IMR-90 (cell line): ENCODE measurements around the gene MAGEC2. TPM values are rescaled to one million over a fixed set of nuclear protein-coding genes. Genes with fewer than 3 reads are reported as not detected.

ENCODE experiments used
- ATAC-seq: fragments of 200-7000 bp; cut with Tn5 transposase; 2 replicates; pipeline ENCODE4 v1.9.1; 2020; ENCODE audit warnings: low read depth, mild to moderate bottlenecking, moderate library complexity
- BruUV-seq: library from RNA; stranded (reverse); fragments of 400-500 nt; replicated peaks from 2 replicates; lab custom pipeline; 2021; lab: Mats Ljungman, UMichigan
- CTCF ChIA-PET: fragments of 300-600 bp; formaldehyde crosslinking; extraction: SDS; loops from one replicate; lab custom pipeline; 2021; ENCODE audit warnings: antibody characterized with exemption; lab: Yijun Ruan, JAX
- POLR2A ChIA-PET: fragments of 300-600 bp; sonication (Branson Sonifier 250); formaldehyde crosslinking; loops from one replicate; lab custom pipeline; 2022; ENCODE audit warnings: antibody characterized with exemption; ENCODE audit not compliant: unreplicated experiment; lab: Charles Lee
- DNase-seq: peaks from one replicate; pipeline ENCODE4 v3.0.0; 2013
- H2AFZ ChIP-seq: replicated peaks from 2 replicates; pipeline ENCODE3; 2013; ENCODE audit warnings: low read length, mild to moderate bottlenecking; ENCODE audit not compliant: poor library complexity
- H2AK5ac ChIP-seq: 2 replicates; pipeline ENCODE4 v1.6.1; 2013; ENCODE audit warnings: low read depth, low read length, inconsistent platforms
- H2AK9ac ChIP-seq: replicated peaks from 2 replicates; pipeline ENCODE3; 2013; ENCODE audit warnings: mild to moderate bottlenecking, low read depth, low read length, moderate library complexity; ENCODE audit not compliant: poor library complexity
- H2BK120ac ChIP-seq: 2 replicates; pipeline ENCODE4 v1.6.1; 2013; ENCODE audit warnings: low read depth, low read length, inconsistent platforms
- H2BK15ac ChIP-seq: 3 replicates; pipeline ENCODE4 v1.6.1; 2013; ENCODE audit warnings: low read depth, low read length, inconsistent platforms
- H2BK20ac ChIP-seq: 2 replicates; pipeline ENCODE4 v1.6.1; 2013; ENCODE audit warnings: low read depth, mild to moderate bottlenecking, inconsistent platforms, low read length, moderate library complexity
- H2BK5ac ChIP-seq: 2 replicates; pipeline ENCODE4 v1.6.1; 2013; ENCODE audit warnings: mild to moderate bottlenecking, low read depth, low read length, inconsistent platforms; ENCODE audit not compliant: poor library complexity, severe bottlenecking
- H3K14ac ChIP-seq: replicated peaks from 2 replicates; pipeline ENCODE4 v1.6.1; 2013; ENCODE audit warnings: low read depth, low read length, inconsistent platforms
- H3K18ac ChIP-seq: 2 replicates; pipeline ENCODE4 v1.6.1; 2013; ENCODE audit warnings: low read depth, low read length, control low read depth
- H3K23ac ChIP-seq: 2 replicates; pipeline ENCODE4 v1.6.1; 2013; ENCODE audit warnings: low read depth, low read length, inconsistent platforms
- H3K27ac ChIP-seq: 2 replicates; pipeline ENCODE4 v1.5.1; 2013; ENCODE audit warnings: mild to moderate bottlenecking, control low read depth, low read length; ENCODE audit not compliant: insufficient read depth
- H3K27me3 ChIP-seq: 2 replicates; pipeline ENCODE4 v1.6.1; 2013; ENCODE audit warnings: low read length; ENCODE audit not compliant: control insufficient read depth, insufficient read depth
- H3K36me3 ChIP-seq: 2 replicates; pipeline ENCODE4 v1.6.1; 2013; ENCODE audit warnings: low read length, mixed read lengths; ENCODE audit not compliant: control insufficient read depth, insufficient read depth
- H3K4ac ChIP-seq: 2 replicates; pipeline ENCODE4 v1.6.1; 2013; ENCODE audit warnings: low read depth, low read length, inconsistent platforms
- H3K4me1 ChIP-seq: 2 replicates; pipeline ENCODE4 v1.6.1; 2013; ENCODE audit warnings: low read length, mixed read lengths; ENCODE audit not compliant: control insufficient read depth, insufficient read depth
- H3K4me2 ChIP-seq: 2 replicates; pipeline ENCODE4 v1.6.1; 2013; ENCODE audit warnings: low read depth, mild to moderate bottlenecking, control low read depth, low read length, moderate library complexity
- H3K4me3 ChIP-seq: 2 replicates; pipeline ENCODE4 v1.5.1; 2013; ENCODE audit warnings: low read depth, mild to moderate bottlenecking, control low read depth, low read length, moderate library complexity; ENCODE audit not compliant: insufficient read depth
- H3K56ac ChIP-seq: 2 replicates; pipeline ENCODE4 v1.6.1; 2013; ENCODE audit warnings: low read length, inconsistent platforms; ENCODE audit not compliant: insufficient read depth; ENCODE audit errors: extremely low read depth
- H3K79me1 ChIP-seq, 2 experiments: 2 replicates each; pipeline ENCODE4 v1.6.1; 2013; ENCODE audit warnings: low read length in 2 of 2, inconsistent platforms in 1 of 2, low read depth in 1 of 2
- H3K9ac ChIP-seq: 2 replicates; pipeline ENCODE4 v1.6.1; 2013; ENCODE audit warnings: low read depth, low read length, control low read depth
- H3K9me1 ChIP-seq: 2 replicates; pipeline ENCODE4 v1.6.1; 2013; ENCODE audit warnings: low read length, inconsistent platforms; ENCODE audit not compliant: insufficient read depth
- H3K9me3 ChIP-seq: 2 replicates; pipeline ENCODE4 v1.6.1; 2013; ENCODE audit warnings: low read length; ENCODE audit not compliant: control insufficient read depth, insufficient read depth
- H4K20me1 ChIP-seq: 2 replicates; pipeline ENCODE4 v1.6.1; 2013; ENCODE audit warnings: low read length, inconsistent platforms; ENCODE audit not compliant: insufficient read depth
- H4K5ac ChIP-seq: 2 replicates; pipeline ENCODE4 v1.6.1; 2013; ENCODE audit warnings: mild to moderate bottlenecking, low read depth, low read length, control low read depth
- H4K8ac ChIP-seq, 2 experiments: 2 replicates each; pipeline ENCODE4 v1.6.1; 2013; ENCODE audit warnings: low read depth in 2 of 2, low read length in 2 of 2, control low read depth in 1 of 2, inconsistent platforms in 1 of 2
- H4K91ac ChIP-seq: 2 replicates; pipeline ENCODE4 v1.6.1; 2013; ENCODE audit warnings: low read depth, low read length, inconsistent platforms; ENCODE audit not compliant: insufficient read depth
- BHLHE40 ChIP-seq: fragments of 150-350 bp; IDR thresholded peaks from 2 replicates; pipeline ENCODE4 v1.6.1; 2016; ENCODE audit warnings: mild to moderate bottlenecking, low read depth, low read length
- CEBPB ChIP-seq: IDR thresholded peaks from 2 replicates; pipeline ENCODE4 v1.6.1; 2012; ENCODE audit warnings: low read depth, low read length, improper control_type of control experiment
- CHD1 ChIP-seq: IDR thresholded peaks from 2 replicates; pipeline ENCODE4 v1.6.1; 2012; ENCODE audit warnings: low read depth, low read length, improper control_type of control experiment
- FOS ChIP-seq: fragments of 150-350 bp; IDR thresholded peaks from 2 replicates; pipeline ENCODE4 v1.6.1; 2016; ENCODE audit warnings: low read depth, low read length
- MAFK ChIP-seq: IDR thresholded peaks from 2 replicates; pipeline ENCODE4 v1.6.1; 2012; ENCODE audit warnings: low read depth, low read length, improper control_type of control experiment
- MAZ ChIP-seq: IDR thresholded peaks from 2 replicates; pipeline ENCODE4 v1.6.1; 2012; ENCODE audit warnings: low read depth, mild to moderate bottlenecking, low read length, improper control_type of control experiment, moderate library complexity, borderline replicate concordance
- MXI1 ChIP-seq: IDR thresholded peaks from 2 replicates; pipeline ENCODE4 v1.6.1; 2012; ENCODE audit warnings: low read depth, mild to moderate bottlenecking, low read length, moderate library complexity, borderline replicate concordance
- NFE2L2 ChIP-seq: fragments of 150-350 bp; IDR thresholded peaks from 2 replicates; pipeline ENCODE4 v1.6.1; 2016; ENCODE audit warnings: low read depth, mild to moderate bottlenecking, low read length
- POLR2A ChIP-seq: IDR thresholded peaks from 2 replicates; pipeline ENCODE4 v1.6.1; 2012; ENCODE audit warnings: mild to moderate bottlenecking, low read depth, low read length
- RAD21 ChIP-seq: IDR thresholded peaks from 2 replicates; pipeline ENCODE4 v1.6.1; 2012; ENCODE audit warnings: low read length, improper control_type of control experiment
- RCOR1 ChIP-seq: IDR thresholded peaks from 2 replicates; pipeline ENCODE4 v1.6.1; 2012; ENCODE audit warnings: mild to moderate bottlenecking, low read length, improper control_type of control experiment; ENCODE audit not compliant: insufficient replicate concordance
- RFX5 ChIP-seq: IDR thresholded peaks from 2 replicates; pipeline ENCODE4 v1.8.0; 2012; ENCODE audit warnings: low read depth, mild to moderate bottlenecking, low read length, moderate library complexity
- SMC3 ChIP-seq: fragments of 150-350 bp; IDR thresholded peaks from 2 replicates; pipeline ENCODE4 v1.6.1; 2016; ENCODE audit warnings: low read depth, mild to moderate bottlenecking, antibody characterized with exemption, low read length, moderate library complexity
- WGBS, 2 experiments: methylation state at CpG; one replicate each; pipeline versions ENCODE4 v1.1.5 to v1.1.7; 2013; ENCODE audit warnings: missing lambda C conversion rate in 2 of 2; ENCODE audit not compliant: insufficient read length in 1 of 2; ENCODE audit errors: extremely low coverage in 2 of 2; 5-methylcytosine and 5-hydroxymethylcytosine counted together
- dilution Hi-C: fragments of 300-500 bp; cut with HindIII; formaldehyde crosslinking; loops from one replicate; pipeline ENCODE4 v1.14.3; 2018; ENCODE audit warnings: low sequenced_read_pairs; ENCODE audit not compliant: unreplicated experiment
- in situ Hi-C: fragments of 300-500 bp; cut with MboI; formaldehyde crosslinking; loops from 3 replicates; pipeline ENCODE4 v1.14.3; 2019; ENCODE audit warnings: low sequenced_read_pairs, inconsistent platforms, mixed read lengths
- intact Hi-C: fragments of 100-400 bp; cut with micrococcal nuclease; formaldehyde crosslinking; loops from 2 replicates; pipeline ENCODE4 v1.10.0; 2022
- polyA plus RNA-seq, 3 experiments: library from polyadenylated mRNA; depleted of rRNA; stranded (reverse); fragments of >200 nt; gene quantifications; 2 replicates each; pipeline ENCODE4 v1.2.3, GENCODE V29; 2012; ENCODE audit warnings: low replicate concordance in 1 of 3
- total RNA-seq: library from RNA; depleted of rRNA; stranded (reverse); fragments of >200 nt; gene quantifications from 2 replicates; pipeline ENCODE4 v1.2.3, GENCODE V29; 2012
- TF ChIP-seq, protein P1 (sequence below): fragments of 150-350 bp; IDR thresholded peaks from 2 replicates; pipeline ENCODE4 v1.6.1; 2016; ENCODE audit warnings: low read depth, mild to moderate bottlenecking, low read length, moderate library complexity, borderline replicate concordance
- TF ChIP-seq, protein P2 (sequence below): conservative IDR thresholded peaks from 2 replicates; pipeline ENCODE4 v1.5.1; 2012; ENCODE audit warnings: mild to moderate bottlenecking, low read depth, low read length, improper control_type of control experiment
- TF ChIP-seq, protein P3 (sequence below): fragments of 150-350 bp; IDR thresholded peaks from 2 replicates; pipeline ENCODE4 v1.6.1; 2017; ENCODE audit warnings: mild to moderate bottlenecking, antibody characterized with exemption, low read length, low read depth

The MAGEC2 gene
- total and polyA plus RNA-seq, 2 of the 4 experiments (the other 2 are of a cell fraction): not detected

DNA sequence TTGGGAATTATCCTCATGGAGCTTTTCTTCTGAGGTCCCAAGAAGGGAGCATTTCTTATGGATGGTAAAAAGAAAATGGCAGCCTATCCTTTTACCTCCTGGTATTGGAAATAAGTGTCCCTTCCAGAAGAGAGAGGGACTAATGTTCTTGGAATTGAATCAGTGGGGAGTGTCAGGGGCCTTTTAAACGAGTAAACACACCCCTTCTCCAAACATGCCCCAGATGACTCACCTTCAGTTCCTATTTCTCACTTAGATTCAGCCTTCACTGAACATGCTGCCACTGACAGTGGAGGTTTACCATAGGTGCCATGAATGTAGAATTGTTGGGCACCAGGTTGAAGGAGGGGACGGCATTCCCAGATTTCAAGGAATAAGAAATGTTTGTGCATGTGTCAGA is 19.0 kb downstream of the MAGEC2 start:
- no peak for ATAC-seq
- DNase-seq: no peak
- no peak overlapping the region for H3K18ac ChIP-seq
- no peaks in the 10 kb centered on the region for H3K79me1 ChIP-seq
- ChIA-PET CTCF (no interaction called here), POLR2A (no interaction called here)
- no peaks in the 10 kb centered on the region for H3K4me1 ChIP-seq
- H2BK15ac ChIP-seq: no peak overlapping the region
- no peak overlapping the region for H2AK9ac ChIP-seq
- no peak overlapping the region for H2AK5ac ChIP-seq
- WGBS, 2 experiments: no CpG with 5 or more reads among the region's 2 CpGs
- intact Hi-C loops (no loop called here), dilution Hi-C loops (no loop called here), in situ Hi-C loops (no loop called here)
- no peak overlapping the region for H3K4ac ChIP-seq
- no peak overlapping the region for H2BK5ac ChIP-seq
- H3K36me3 ChIP-seq: no peaks in the 10 kb centered on the region
- no peaks in the 10 kb centered on the region for H3K27me3 ChIP-seq
- H4K91ac ChIP-seq: no peak overlapping the region
- H3K9me3 ChIP-seq: peaks cover 6% of the 10 kb centered on the region; the same call in 1 of the 2 replicates
- H3K9ac ChIP-seq: no peak overlapping the region
- no peak overlapping the region for H3K23ac ChIP-seq
- no peak overlapping the region for H3K14ac ChIP-seq
- H3K4me2 ChIP-seq: no peak overlapping the region
- no peak overlapping the region for H3K56ac ChIP-seq
- no peak overlapping the region for H4K8ac ChIP-seq
- H2BK20ac ChIP-seq: no peak overlapping the region
- H2BK120ac ChIP-seq: no peak overlapping the region
- TF ChIP-seq RFX5 (no peak), MAFK (no peak), CHD1 (no peak), FOS (no peak), MXI1 (no peak), NFE2L2 (no peak), RAD21 (no peak), BHLHE40 (no peak), RCOR1 (no peak), SMC3 (no peak), POLR2A (no peak), CEBPB (no peak), MAZ (no peak)
- TF ChIP-seq, protein P1, sequence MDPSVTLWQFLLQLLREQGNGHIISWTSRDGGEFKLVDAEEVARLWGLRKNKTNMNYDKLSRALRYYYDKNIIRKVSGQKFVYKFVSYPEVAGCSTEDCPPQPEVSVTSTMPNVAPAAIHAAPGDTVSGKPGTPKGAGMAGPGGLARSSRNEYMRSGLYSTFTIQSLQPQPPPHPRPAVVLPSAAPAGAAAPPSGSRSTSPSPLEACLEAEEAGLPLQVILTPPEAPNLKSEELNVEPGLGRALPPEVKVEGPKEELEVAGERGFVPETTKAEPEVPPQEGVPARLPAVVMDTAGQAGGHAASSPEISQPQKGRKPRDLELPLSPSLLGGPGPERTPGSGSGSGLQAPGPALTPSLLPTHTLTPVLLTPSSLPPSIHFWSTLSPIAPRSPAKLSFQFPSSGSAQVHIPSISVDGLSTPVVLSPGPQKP: no peak
- TF ChIP-seq, protein P2, sequence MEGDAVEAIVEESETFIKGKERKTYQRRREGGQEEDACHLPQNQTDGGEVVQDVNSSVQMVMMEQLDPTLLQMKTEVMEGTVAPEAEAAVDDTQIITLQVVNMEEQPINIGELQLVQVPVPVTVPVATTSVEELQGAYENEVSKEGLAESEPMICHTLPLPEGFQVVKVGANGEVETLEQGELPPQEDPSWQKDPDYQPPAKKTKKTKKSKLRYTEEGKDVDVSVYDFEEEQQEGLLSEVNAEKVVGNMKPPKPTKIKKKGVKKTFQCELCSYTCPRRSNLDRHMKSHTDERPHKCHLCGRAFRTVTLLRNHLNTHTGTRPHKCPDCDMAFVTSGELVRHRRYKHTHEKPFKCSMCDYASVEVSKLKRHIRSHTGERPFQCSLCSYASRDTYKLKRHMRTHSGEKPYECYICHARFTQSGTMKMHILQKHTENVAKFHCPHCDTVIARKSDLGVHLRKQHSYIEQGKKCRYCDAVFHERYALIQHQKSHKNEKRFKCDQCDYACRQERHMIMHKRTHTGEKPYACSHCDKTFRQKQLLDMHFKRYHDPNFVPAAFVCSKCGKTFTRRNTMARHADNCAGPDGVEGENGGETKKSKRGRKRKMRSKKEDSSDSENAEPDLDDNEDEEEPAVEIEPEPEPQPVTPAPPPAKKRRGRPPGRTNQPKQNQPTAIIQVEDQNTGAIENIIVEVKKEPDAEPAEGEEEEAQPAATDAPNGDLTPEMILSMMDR: no peak
- TF ChIP-seq, protein P3, sequence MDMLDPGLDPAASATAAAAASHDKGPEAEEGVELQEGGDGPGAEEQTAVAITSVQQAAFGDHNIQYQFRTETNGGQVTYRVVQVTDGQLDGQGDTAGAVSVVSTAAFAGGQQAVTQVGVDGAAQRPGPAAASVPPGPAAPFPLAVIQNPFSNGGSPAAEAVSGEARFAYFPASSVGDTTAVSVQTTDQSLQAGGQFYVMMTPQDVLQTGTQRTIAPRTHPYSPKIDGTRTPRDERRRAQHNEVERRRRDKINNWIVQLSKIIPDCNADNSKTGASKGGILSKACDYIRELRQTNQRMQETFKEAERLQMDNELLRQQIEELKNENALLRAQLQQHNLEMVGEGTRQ: no peak
- no peaks in the 10 kb centered on the region for H3K9me1 ChIP-seq
- no peak overlapping the region for H2AFZ ChIP-seq
- no peak overlapping the region for H4K5ac ChIP-seq
- no peak overlapping the region for H3K27ac ChIP-seq
- no peaks in the 10 kb centered on the region for H4K20me1 ChIP-seq
- no TSS peak for BruUV-seq
- no peak overlapping the region for H3K4me3 ChIP-seq
